IgD-negative memory B cell (primary cell): ENCODE measurements around the gene RBM4B. TPM values are rescaled to one million over a fixed set of nuclear protein-coding genes. Genes with fewer than 3 reads are reported as not detected.
A peak's percentile ranks its signal among the peaks of the same experiment; 100 is the strongest.

ENCODE experiments used
- H3K27ac Mint-ChIP-seq, 3 donors: one replicate each; pipeline ENCODE4 v1.8.0; 2020 to 2022; ENCODE audit warnings: mild to moderate bottlenecking in 3 of 3, mixed read lengths in 3 of 3, moderate library complexity in 1 of 3
- H3K27me3 Mint-ChIP-seq: one replicate; pipeline ENCODE4 v1.8.0; 2021; ENCODE audit warnings: mixed read lengths
- H3K36me3 Mint-ChIP-seq: one replicate; pipeline ENCODE4 v1.8.0; 2020; ENCODE audit warnings: mild to moderate bottlenecking, mixed read lengths
- H3K4me1 Mint-ChIP-seq, 3 donors: one replicate each; pipeline ENCODE4 v1.8.0; 2020 to 2022; ENCODE audit warnings: mixed read lengths in 3 of 3, mild to moderate bottlenecking in 1 of 3
- H3K4me3 Mint-ChIP-seq, 4 donors: one replicate each; pipeline ENCODE4 v1.8.0; 2020 to 2022; ENCODE audit warnings: mild to moderate bottlenecking in 4 of 4, mixed read lengths in 4 of 4, moderate library complexity in 3 of 4
- H3K9me3 Mint-ChIP-seq, 3 donors: one replicate each; pipeline ENCODE4 v1.8.0; 2020 to 2021; ENCODE audit warnings: mixed read lengths in 3 of 3, mild to moderate bottlenecking in 1 of 3
- polyA plus RNA-seq: library from polyadenylated mRNA; unstranded; fragments of 300-500 nt; fragmentation: Illumina TruSeq; gene quantifications from one replicate; pipeline ENCODE4 v1.2.3, GENCODE V29; 2021

RBM4B gene
- polyA plus RNA-seq, 1 donor from 2014 or later = 22.9 TPM

DNA sequence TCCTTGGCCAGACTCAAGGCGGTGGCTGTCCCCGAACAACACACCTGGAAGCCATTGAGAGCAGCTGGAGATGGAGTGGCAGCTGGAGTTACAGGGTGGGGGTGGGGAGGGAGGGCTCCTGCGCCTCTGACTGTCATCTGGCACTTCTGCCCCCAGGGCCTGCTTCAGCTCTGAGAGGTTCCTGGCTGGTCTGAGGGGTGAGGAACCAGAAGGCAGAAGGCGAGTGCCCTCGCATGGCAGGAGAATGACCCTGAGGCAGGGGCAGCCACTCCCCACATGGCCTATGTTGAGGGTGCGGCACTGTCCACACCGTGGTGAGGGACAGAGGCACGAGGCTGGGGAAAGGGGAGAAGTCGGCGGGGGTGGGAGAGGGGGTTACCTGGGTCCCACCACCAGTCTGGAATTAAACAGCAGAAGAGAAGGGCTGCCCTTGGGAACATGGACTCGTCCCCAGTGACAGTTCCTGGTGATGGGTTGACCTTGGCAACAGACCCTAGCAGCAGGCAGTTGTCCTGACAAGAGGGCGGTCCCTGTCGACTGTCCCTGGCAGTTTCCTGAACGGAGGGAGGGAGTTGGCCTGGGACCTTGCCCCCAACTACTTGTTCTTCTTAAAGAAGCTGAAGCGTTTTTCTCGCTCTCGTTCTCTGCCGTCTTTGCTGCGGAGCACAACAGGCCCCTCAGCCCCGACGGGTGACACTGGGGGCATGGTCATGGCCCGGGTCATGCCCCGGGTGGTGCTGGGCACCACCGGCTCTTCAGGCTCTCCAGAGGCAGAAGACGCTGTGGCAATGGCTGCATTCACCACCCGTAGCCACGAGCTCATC lies 7.8 kb upstream of the RBM4B start:
- no peaks in the 10 kb centered on the region for H3K9me3 Mint-ChIP-seq
- H3K4me1 Mint-ChIP-seq = peaks cover 0 to 2% (median 0%) of the 10 kb centered on the region in 3 donors
- no peak overlapping the region for H3K27ac Mint-ChIP-seq
- no peaks in the 10 kb centered on the region for H3K27me3 Mint-ChIP-seq
- H3K36me3 Mint-ChIP-seq = no peaks in the 10 kb centered on the region
- no peak overlapping the region for H3K4me3 Mint-ChIP-seq

DNA sequence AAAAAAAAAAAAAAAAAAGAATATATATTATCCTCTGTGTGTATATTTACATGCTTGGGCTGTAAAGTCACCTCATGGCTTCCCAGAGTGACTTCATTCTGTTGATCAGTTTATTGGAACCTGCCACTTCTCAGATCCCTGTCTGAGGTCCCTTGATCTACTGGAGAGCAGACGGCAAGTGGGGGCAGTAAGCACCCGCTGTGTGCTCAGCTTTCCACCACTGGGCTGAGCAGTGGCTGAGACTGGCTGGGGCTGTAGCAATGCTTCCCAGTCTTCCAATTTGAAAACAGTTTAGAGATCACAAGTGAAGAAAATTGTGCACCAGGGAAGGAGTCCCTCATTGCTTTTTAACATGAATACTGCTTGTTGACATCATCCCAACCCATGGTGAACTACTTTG lies 6.9 kb upstream of the RBM4B start:
- peaks cover 0 to 2% (median 0%) of the 10 kb centered on the region in 3 donors for H3K4me1 Mint-ChIP-seq
- no peaks in the 10 kb centered on the region for H3K9me3 Mint-ChIP-seq
- no peak overlapping the region for H3K27ac Mint-ChIP-seq
- no peaks in the 10 kb centered on the region for H3K27me3 Mint-ChIP-seq
- no peaks in the 10 kb centered on the region for H3K36me3 Mint-ChIP-seq
- no peak overlapping the region for H3K4me3 Mint-ChIP-seq

DNA sequence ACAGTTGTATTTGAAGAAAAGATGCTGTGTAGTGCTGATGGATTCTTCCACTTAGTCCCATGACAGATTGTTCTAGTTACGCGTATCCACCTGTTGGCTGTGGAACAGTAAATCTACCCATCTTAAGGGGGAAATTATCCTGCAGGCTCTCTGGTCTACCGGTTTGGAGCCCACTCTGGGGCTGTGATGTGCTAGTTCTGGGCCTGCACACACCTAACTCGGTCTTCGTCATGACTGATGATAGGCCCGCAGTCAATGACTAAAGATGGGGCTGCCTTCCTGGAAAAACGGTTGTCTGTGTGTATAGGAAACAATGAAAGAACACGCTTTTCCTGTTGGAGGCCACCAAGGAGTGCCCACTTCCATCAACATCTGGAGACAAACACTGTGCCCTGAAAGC lies 6.2 kb upstream of the RBM4B start:
- peak overlapping the region in 1 of 4 donors; percentile 12 for H3K4me3 Mint-ChIP-seq
- peaks cover 0 to 2% (median 0%) of the 10 kb centered on the region in 3 donors for H3K4me1 Mint-ChIP-seq
- no peaks in the 10 kb centered on the region for H3K27me3 Mint-ChIP-seq
- no peaks in the 10 kb centered on the region for H3K36me3 Mint-ChIP-seq
- no peaks in the 10 kb centered on the region for H3K9me3 Mint-ChIP-seq
- H3K27ac Mint-ChIP-seq = peak overlapping the region in 1 of 3 donors; percentile 85

DNA sequence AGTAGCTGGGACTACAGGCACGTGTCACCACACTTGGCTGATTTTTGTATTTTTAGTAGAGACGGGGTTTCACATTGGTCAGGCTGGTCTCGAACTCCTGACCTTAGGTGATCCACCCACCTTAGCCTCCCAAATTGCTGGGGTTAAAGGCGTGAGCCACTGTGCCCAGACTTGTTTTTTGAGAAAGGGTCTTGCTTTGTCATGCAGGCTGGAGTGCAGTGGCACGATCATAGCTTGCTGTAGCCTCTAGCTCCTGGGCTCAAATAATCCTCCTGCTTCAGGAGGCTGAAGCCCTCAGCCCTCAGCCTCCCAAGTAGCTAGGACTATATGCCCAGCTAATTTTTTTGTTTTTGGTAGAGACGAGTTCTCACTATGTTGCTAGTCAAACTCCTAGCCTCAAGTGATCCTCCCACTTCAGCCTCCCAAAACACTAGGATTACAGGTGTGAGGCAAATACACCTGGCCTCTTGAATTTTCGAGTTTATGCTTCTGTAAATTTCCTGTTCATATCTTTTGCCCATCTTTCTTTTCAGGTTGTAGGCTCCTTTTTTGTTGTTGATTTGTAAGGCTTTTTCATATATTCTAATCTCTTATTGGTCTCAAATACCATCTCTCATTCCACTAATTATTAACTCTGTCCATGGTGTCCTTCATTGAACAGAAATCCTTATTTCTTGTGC lies 3.4 kb upstream of the RBM4B start:
- peak overlapping the region in 1 of 4 donors; percentile 64 for H3K4me3 Mint-ChIP-seq

DNA sequence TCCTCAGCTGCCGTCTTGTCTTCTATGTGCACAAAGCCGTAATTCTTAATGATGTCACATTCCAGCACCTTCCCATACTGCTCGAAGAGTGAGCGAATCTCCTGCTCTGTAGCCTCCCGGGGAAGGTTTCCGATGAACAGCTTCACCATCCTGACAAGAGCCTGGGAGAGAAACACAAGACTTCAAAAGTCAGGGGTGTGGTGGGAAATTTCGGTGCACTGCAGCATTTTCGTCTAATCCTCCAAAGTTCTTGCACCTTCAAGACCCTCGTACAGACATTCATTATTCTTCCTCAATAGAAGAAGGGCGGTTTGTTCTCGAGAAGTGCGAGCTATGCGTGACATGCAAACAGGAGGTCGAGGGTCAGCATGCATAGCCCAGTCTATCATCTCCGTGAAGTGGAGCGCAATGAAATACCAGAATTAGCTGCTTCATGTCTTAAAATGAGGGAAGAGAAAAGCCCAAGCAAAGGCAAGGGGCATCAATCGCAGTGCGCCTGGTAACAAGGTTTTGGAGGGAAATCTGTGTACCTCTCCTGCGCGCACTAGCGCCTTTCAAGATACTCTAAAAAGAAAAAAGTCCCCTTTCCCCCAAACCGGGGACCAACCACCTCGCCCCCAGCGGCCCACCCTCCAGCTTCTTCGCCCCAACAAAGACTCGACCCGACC lies 622 bp downstream of the RBM4B start:
- Mint-ChIP-seq H3K4me1 (peaks cover 27 to 33% (median 29%) of the 10 kb centered on the region in 3 donors), H3K36me3 (no peaks in the 10 kb centered on the region), H3K27me3 (no peaks in the 10 kb centered on the region), H3K27ac (peak overlapping the region; percentile 95 to 99 (median 99)), H3K4me3 (peak overlapping the region; percentile 93 to 99 (median 97)), H3K9me3 (no peaks in the 10 kb centered on the region)

More for the DNA sequence above, 3.4 kb upstream of the RBM4B start:
- H3K27me3 Mint-ChIP-seq = no peaks in the 10 kb centered on the region
- H3K9me3 Mint-ChIP-seq = no peaks in the 10 kb centered on the region
- no peaks in the 10 kb centered on the region for H3K36me3 Mint-ChIP-seq
- peak overlapping the region in 1 of 3 donors; percentile 44 for H3K27ac Mint-ChIP-seq
- peaks cover 10 to 14% (median 11%) of the 10 kb centered on the region in 3 donors for H3K4me1 Mint-ChIP-seq

DNA sequence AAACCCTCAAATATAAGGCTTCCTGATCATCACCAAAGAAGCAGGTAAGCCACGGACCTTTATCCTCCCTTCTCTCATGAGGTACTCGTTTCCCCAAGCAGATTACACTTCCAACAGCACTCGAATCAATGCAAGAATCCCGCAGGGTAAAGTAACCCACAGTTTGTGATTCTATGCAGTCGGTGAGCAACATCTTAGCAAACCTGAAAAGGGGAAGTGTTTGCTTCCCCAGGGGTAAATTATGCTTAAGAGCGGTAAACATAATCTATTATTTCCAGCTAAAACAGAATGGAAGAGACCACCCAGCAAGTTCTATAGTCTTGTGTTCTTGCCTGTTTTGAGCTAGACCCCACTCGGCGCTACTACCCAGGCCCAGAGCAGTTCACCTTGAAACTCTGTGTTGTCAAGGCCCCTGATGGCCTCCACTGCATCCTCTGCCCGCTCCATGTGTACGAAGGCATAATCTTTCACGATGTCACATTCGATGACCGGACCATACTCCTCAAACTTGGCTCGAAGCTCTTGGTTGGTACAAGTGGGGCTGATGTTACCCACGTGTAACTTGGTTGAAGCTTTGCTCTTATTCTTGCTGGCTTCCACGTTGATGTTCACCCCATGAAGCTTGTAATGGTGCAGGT lies 1.3 kb downstream of the RBM4B start:
- Mint-ChIP-seq H3K27ac (peak overlapping the region; percentile 95 to 99 (median 95)), H3K9me3 (no peaks in the 10 kb centered on the region), H3K4me1 (peaks cover 29 to 33% (median 29%) of the 10 kb centered on the region in 3 donors), H3K4me3 (peak overlapping the region; percentile 93 to 99 (median 97)), H3K36me3 (no peaks in the 10 kb centered on the region), H3K27me3 (no peaks in the 10 kb centered on the region)

DNA sequence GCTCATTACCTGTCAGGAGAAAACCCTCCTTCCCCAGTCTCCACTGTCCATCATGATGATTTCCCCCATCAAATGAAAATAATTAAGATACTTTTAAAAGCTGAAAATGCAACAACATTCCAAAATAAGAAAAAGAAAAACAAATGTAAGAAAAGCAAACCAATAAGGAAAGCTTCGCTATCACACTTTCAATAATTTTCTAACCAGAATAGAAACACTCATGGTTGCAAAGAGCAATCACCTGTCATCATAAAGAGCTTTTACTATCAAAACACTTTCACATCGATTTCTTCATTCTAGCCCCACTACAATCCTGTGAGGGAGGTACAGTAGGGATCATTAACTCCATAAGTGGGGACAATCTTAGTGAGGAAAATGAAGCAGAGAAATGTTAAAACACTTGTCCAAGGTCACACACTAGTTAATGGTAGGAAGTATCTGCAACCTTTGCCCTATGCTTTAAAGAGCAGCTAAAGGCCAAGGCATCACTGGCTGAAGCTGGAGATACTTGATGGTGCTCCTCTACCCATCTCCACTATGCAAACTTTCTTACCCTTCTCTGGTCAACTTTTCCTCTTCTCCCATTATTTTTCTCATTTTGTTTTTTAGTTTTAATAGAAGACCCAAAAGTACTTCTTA lies 2.6 kb downstream of the RBM4B start:
- H3K36me3 Mint-ChIP-seq = no peaks in the 10 kb centered on the region
- H3K4me1 Mint-ChIP-seq = peaks cover 29 to 33% (median 32%) of the 10 kb centered on the region in 3 donors
- no peaks in the 10 kb centered on the region for H3K9me3 Mint-ChIP-seq
- H3K27ac Mint-ChIP-seq = peak overlapping the region in 1 of 3 donors; percentile 95
- H3K27me3 Mint-ChIP-seq = no peaks in the 10 kb centered on the region
- peak overlapping the region; percentile 30 to 84 (median 68) for H3K4me3 Mint-ChIP-seq

DNA sequence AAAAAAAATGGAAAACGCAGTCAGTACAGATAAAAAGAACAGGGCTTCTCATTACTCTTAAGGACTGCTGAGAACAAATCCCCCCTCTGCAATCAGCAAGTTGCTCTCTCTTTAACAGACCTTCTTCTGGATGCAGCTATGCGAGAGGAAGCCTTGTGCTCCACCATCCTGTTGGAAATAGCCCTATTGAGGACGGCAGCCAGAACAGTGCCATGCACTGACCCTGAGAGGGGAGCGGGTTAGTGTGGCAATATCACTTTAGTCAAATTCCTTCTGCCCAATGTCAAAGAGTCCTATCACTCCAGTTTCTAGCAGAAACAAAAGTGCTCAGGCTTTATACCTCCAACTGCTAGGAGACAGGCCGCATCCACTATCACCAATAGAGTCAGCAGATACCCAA lies 6.9 kb downstream of the RBM4B start:
- peaks cover 25 to 31% (median 29%) of the 10 kb centered on the region in 3 donors for H3K4me1 Mint-ChIP-seq
- no peaks in the 10 kb centered on the region for H3K36me3 Mint-ChIP-seq
- peak overlapping the region in 1 of 4 donors; percentile 40 for H3K4me3 Mint-ChIP-seq
- H3K27ac Mint-ChIP-seq = peak overlapping the region in 2 of 3 donors; percentile 53 to 65
- no peaks in the 10 kb centered on the region for H3K27me3 Mint-ChIP-seq
- H3K9me3 Mint-ChIP-seq = no peaks in the 10 kb centered on the region

DNA sequence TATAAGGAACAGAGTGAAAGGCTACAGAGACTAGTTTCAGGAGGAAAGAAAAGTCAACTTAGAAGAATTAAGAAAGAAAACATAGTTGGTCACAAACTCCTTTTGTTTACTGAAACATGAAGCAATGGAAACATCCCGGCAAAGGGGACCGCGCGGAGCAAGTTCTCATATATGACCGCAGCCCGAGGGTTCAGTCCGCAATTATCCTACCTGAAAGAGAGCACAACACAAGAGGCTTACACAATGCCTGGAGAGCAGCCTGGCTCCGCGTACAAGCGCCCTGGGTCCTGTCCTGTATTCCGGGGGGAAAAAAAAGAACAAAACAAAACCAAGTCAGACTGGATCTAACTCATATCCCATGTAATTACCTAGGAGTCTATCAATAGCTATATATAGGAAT lies 12.3 kb downstream of the RBM4B start:
- no peaks in the 10 kb centered on the region for H3K36me3 Mint-ChIP-seq
- H3K27me3 Mint-ChIP-seq = no peaks in the 10 kb centered on the region
- no peak overlapping the region for H3K4me3 Mint-ChIP-seq
- peaks cover 12 to 27% (median 23%) of the 10 kb centered on the region in 3 donors for H3K4me1 Mint-ChIP-seq
- no peaks in the 10 kb centered on the region for H3K9me3 Mint-ChIP-seq
- peak overlapping the region; percentile 16 to 69 (median 65) for H3K27ac Mint-ChIP-seq

DNA sequence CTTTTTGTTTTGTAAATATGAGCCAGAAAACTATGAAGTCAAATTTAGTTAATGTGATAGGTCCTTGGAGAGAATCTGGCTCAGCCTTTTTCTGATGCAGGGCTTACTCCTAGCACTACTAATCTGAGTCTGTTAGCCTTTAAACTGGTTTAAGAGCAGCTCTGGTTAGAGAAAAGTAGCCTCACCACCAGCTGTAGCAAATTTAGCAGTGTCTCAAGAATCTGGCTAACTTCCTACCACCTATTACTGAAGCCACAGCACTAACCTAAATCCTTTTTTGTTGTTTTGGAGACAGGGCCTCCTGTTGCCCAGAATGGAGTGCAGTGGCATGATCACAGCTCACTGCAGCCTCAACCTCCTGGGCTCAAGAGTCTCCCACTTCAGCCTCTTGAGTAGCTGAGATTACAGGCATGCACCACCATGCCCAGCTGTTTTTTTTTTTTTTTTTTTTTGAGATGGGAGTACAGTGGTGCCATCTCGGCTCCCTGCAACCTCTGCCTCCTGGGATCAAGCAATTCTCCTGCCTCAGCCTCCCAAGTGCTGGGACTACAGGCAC lies 13.9 kb downstream of the RBM4B start:
- Mint-ChIP-seq H3K36me3 (peaks cover 4% of the 10 kb centered on the region), H3K27ac (no peak overlapping the region), H3K27me3 (no peaks in the 10 kb centered on the region), H3K4me1 (peaks cover 19 to 29% (median 27%) of the 10 kb centered on the region in 3 donors), H3K4me3 (no peak overlapping the region), H3K9me3 (no peaks in the 10 kb centered on the region)

DNA sequence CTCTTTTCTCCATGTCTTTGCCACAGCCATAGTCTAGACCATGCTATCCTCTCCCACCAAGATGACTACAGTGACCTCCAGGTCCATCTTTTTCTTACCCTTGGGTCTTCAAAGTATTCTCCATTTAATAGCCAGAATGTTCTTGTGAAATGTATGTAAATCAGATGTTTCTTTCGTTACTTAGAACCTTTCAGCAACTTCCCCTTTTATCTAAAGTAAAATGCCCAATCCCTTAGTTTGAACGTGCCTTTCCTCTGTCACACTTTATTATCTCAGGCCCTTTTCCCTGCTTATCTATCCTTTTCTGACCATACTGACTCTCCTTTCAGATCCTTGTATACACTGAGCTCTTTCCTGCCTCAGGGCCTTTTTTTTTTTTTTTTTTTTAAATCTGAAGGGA lies 17.9 kb downstream of the RBM4B start:
- H3K27me3 Mint-ChIP-seq = no peaks in the 10 kb centered on the region
- H3K27ac Mint-ChIP-seq = peak overlapping the region; percentile 33 to 94 (median 71)
- H3K4me1 Mint-ChIP-seq = peaks cover 11 to 19% (median 13%) of the 10 kb centered on the region in 3 donors
- peak overlapping the region; percentile 21 to 85 (median 72) for H3K4me3 Mint-ChIP-seq
- H3K9me3 Mint-ChIP-seq = no peaks in the 10 kb centered on the region
- peaks cover 4% of the 10 kb centered on the region for H3K36me3 Mint-ChIP-seq

DNA sequence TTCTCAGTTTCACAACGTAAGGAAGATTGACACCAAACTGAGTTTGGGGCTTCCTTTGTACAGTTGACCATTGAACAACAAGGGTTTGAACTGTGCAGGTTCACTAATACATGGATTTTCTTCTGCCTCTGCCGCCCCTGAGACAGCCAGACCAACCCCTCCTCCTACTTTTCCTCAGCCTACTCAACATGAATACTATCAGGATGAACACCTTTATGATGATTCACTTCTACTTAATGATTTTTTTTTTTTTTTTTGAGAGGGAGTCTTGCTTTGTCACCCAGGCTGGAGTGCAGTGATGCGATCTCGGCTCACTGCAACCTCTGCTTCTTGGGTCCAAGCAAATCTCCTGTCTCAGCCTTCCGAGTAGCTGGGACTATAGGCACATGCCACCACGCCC lies 24.6 kb downstream of the RBM4B start:
- Mint-ChIP-seq H3K9me3 (no peaks in the 10 kb centered on the region), H3K27ac (peak overlapping the region in 2 of 3 donors; percentile 16 to 31), H3K27me3 (no peaks in the 10 kb centered on the region), H3K36me3 (peaks cover 4% of the 10 kb centered on the region), H3K4me3 (peak overlapping the region in 1 of 4 donors; percentile 80), H3K4me1 (peaks cover 5 to 22% (median 10%) of the 10 kb centered on the region in 3 donors)

DNA sequence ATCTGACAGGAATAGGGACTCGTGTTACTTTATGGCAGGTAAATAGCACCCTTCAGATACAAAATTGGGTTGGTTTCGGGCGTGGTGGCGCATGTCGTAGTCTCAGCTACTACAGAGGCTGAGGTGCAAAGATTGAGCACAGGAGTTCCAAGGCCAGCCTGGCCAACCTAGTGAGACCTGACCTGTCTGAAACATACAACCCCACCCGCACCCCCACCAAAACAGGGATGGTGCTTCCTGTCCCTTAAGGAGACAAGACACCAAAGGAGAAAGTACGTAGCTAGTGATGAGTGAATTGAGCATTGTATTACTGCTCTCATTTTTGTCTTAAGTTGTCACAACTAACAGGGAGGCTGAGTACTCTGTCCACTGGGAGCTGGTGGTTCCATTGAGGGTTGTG lies 25.0 kb downstream of the RBM4B start:
- Mint-ChIP-seq H3K9me3 (no peaks in the 10 kb centered on the region), H3K4me1 (peaks cover 5 to 22% (median 11%) of the 10 kb centered on the region in 3 donors), H3K27me3 (no peaks in the 10 kb centered on the region), H3K27ac (peak overlapping the region in 2 of 3 donors; percentile 16 to 31), H3K36me3 (peaks cover 4% of the 10 kb centered on the region), H3K4me3 (no peak overlapping the region)

DNA sequence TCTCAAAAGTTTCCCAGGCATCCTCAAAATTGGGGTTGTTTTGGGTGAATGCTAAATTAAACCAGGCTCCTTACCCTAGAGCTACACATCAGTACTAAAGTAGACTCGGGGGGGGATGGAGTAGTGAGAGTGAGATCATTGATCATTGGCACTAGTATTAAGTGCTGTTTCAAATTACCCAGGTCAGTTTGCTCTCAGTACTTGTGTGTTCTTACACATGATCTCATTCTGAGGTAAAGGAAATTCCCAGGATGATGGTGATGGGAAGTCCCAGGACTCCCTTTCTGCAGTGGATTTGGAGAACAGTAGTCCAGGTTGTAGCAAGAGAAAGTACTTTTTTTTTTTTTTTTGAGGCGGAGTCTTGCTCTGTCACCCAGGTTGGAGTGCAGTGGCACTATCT lies 26.7 kb downstream of the RBM4B start:
- Mint-ChIP-seq H3K4me1 (peaks cover 14 to 33% (median 27%) of the 10 kb centered on the region in 3 donors), H3K27me3 (no peaks in the 10 kb centered on the region), H3K4me3 (no peak overlapping the region), H3K9me3 (no peaks in the 10 kb centered on the region), H3K36me3 (peaks cover 7% of the 10 kb centered on the region), H3K27ac (peak overlapping the region in 1 of 3 donors; percentile 52)
